HepG2 (cell line): ENCODE results near the gene DST. TPM values are rescaled to one million over a fixed set of nuclear protein-coding genes. Genes with fewer than 3 reads are reported as not detected.
A peak's percentile ranks its signal among the peaks of the same experiment; 100 is the strongest.

Experiments used
- FOXA1 ChIP-seq, 2 experiments: fragments of 450-650 bp in 1 of 2; sonication (generic) in 1 of 2; formaldehyde crosslinking in 1 of 2; IDR thresholded peaks; 2 replicates each; pipeline versions ENCODE4 v1.4.0 to v1.6.1; 2016 to 2020; ENCODE audit warnings: missing genetic modification reagents in 1 of 2
- GPBP1L1 ChIP-seq: sonication (generic); formaldehyde crosslinking; IDR thresholded peaks from 2 replicates; pipeline ENCODE4 v1.5.0; 2020; ENCODE audit warnings: mild to moderate bottlenecking, missing genetic modification reagents
- HES4 ChIP-seq: sonication (generic); formaldehyde crosslinking; IDR thresholded peaks from 2 replicates; pipeline ENCODE4 v1.9.0; 2021; ENCODE audit warnings: mild to moderate bottlenecking, missing genetic modification reagents, borderline replicate concordance
- IRF9 ChIP-seq: sonication (generic); formaldehyde crosslinking; IDR thresholded peaks from 2 replicates; pipeline ENCODE4 v1.8.0; 2022; ENCODE audit warnings: missing genetic modification reagents, mild to moderate bottlenecking, borderline replicate concordance
- KMT2B ChIP-seq: IDR thresholded peaks from 2 replicates; pipeline ENCODE4 v1.6.1; 2016; ENCODE audit warnings: missing genetic modification reagents, missing compliant biosample characterization
- MLLT10 ChIP-seq: sonication (generic); formaldehyde crosslinking; IDR thresholded peaks from 2 replicates; pipeline ENCODE4 v1.4.0; 2020; ENCODE audit warnings: missing genetic modification reagents
- NCOA2 ChIP-seq: sonication (generic); formaldehyde crosslinking; IDR thresholded peaks from 2 replicates; pipeline ENCODE4 v1.8.0; 2022; ENCODE audit warnings: inconsistent platforms
- PCBP2 ChIP-seq: fragments of 200-400 bp; formaldehyde crosslinking; optimal IDR thresholded peaks from 2 replicates; pipeline ENCODE3; 2018; ENCODE audit warnings: low read length, low read depth; ENCODE audit not compliant: poor library complexity, severe bottlenecking
- POLR2A ChIP-seq, 2 experiments: IDR thresholded peaks; 2 replicates each; pipeline ENCODE4 v1.6.1; 2011; ENCODE audit warnings: low read depth in 2 of 2, low read length in 2 of 2, mild to moderate bottlenecking in 1 of 2, moderate library complexity in 1 of 2; ENCODE audit not compliant: insufficient read depth in 1 of 2
- SPEN ChIP-seq: sonication (generic); formaldehyde crosslinking; IDR thresholded peaks from 2 replicates; pipeline ENCODE4 v1.5.1; 2020; ENCODE audit warnings: low read depth, mild to moderate bottlenecking, missing genetic modification reagents
- TP53 ChIP-seq: sonication (generic); formaldehyde crosslinking; conservative IDR thresholded peaks from 2 replicates; pipeline ENCODE4 v1.4.0; 2020; ENCODE audit warnings: missing genetic modification reagents
- ZBTB49 ChIP-seq: sonication (generic); formaldehyde crosslinking; IDR thresholded peaks from 2 replicates; pipeline ENCODE4 v1.4.0; 2020; ENCODE audit warnings: missing genetic modification reagents, borderline replicate concordance
- ZFY ChIP-seq: sonication (generic); formaldehyde crosslinking; IDR thresholded peaks from 2 replicates; pipeline ENCODE4 v1.4.0; 2020; ENCODE audit warnings: missing genetic modification reagents
- ZMAT5 ChIP-seq: sonication (generic); formaldehyde crosslinking; IDR thresholded peaks from 2 replicates; pipeline ENCODE4 v1.5.0; 2020; ENCODE audit warnings: mild to moderate bottlenecking, low read depth, missing genetic modification reagents, borderline replicate concordance
- ZNF124 ChIP-seq: sonication (generic); formaldehyde crosslinking; IDR thresholded peaks from 2 replicates; pipeline ENCODE4 v1.4.0; 2020; ENCODE audit warnings: missing genetic modification reagents
- ZNF225 ChIP-seq: sonication (generic); formaldehyde crosslinking; IDR thresholded peaks from 2 replicates; pipeline ENCODE4 v1.4.0; 2020; ENCODE audit warnings: mild to moderate bottlenecking, missing genetic modification reagents
- ZNF44 ChIP-seq: sonication (generic); formaldehyde crosslinking; IDR thresholded peaks from 2 replicates; pipeline ENCODE4 v1.5.1; 2020; ENCODE audit warnings: mild to moderate bottlenecking, missing genetic modification reagents
- ZNF674 ChIP-seq: sonication (generic); formaldehyde crosslinking; IDR thresholded peaks from 2 replicates; pipeline ENCODE4 v1.5.0; 2020; ENCODE audit warnings: low read depth, mild to moderate bottlenecking, missing genetic modification reagents
- ZNF800 ChIP-seq: sonication (generic); formaldehyde crosslinking; IDR thresholded peaks from 2 replicates; pipeline ENCODE4 v1.4.0; 2020; ENCODE audit warnings: missing genetic modification reagents
- ZSCAN20 ChIP-seq: sonication (generic); formaldehyde crosslinking; IDR thresholded peaks from 2 replicates; pipeline ENCODE4 v1.4.0; 2020; ENCODE audit warnings: missing genetic modification reagents, mild to moderate bottlenecking, borderline replicate concordance
- ZSCAN25 ChIP-seq: sonication (generic); formaldehyde crosslinking; IDR thresholded peaks from 2 replicates; pipeline ENCODE4 v1.8.0; 2022; ENCODE audit warnings: mild to moderate bottlenecking, missing genetic modification reagents
- ZSCAN30 ChIP-seq: sonication (generic); formaldehyde crosslinking; IDR thresholded peaks from 2 replicates; pipeline ENCODE4 v1.5.0; 2020; ENCODE audit warnings: mild to moderate bottlenecking, missing genetic modification reagents
- polyA plus RNA-seq, 8 experiments: library from polyadenylated mRNA; depleted of rRNA in 3 of 8; stranded (reverse) in 7 of 8; unstranded in 1 of 8; fragments of >200 nt; fragmentation: Illumina TruSeq in 4 of 8; extraction: Trizol in 4 of 8; gene quantifications; 2 replicates each; pipeline versions ENCODE4 v1.2.1 to v1.2.3, GENCODE V29; 2011 to 2016; ENCODE audit warnings: low read depth in 4 of 8, missing spikeins in 1 of 8, mixed read lengths in 1 of 8; ENCODE audit not compliant: insufficient read depth in 1 of 8
- total RNA-seq, 5 experiments: library from RNA; depleted of rRNA; stranded (reverse); fragments of >200 nt; fragmentation: Illumina TruSeq; extraction: Trizol; gene quantifications; 2 replicates each; pipeline ENCODE4 v1.2.3, GENCODE V29; 2016; ENCODE audit warnings: low read depth in 1 of 5

DST gene
- total and polyA plus RNA-seq, 2 of the 13 experiments (the other 11 are each of a cell fraction or from before 2014, with no cell fraction given), result 64.4 to 89.0 TPM

DNA sequence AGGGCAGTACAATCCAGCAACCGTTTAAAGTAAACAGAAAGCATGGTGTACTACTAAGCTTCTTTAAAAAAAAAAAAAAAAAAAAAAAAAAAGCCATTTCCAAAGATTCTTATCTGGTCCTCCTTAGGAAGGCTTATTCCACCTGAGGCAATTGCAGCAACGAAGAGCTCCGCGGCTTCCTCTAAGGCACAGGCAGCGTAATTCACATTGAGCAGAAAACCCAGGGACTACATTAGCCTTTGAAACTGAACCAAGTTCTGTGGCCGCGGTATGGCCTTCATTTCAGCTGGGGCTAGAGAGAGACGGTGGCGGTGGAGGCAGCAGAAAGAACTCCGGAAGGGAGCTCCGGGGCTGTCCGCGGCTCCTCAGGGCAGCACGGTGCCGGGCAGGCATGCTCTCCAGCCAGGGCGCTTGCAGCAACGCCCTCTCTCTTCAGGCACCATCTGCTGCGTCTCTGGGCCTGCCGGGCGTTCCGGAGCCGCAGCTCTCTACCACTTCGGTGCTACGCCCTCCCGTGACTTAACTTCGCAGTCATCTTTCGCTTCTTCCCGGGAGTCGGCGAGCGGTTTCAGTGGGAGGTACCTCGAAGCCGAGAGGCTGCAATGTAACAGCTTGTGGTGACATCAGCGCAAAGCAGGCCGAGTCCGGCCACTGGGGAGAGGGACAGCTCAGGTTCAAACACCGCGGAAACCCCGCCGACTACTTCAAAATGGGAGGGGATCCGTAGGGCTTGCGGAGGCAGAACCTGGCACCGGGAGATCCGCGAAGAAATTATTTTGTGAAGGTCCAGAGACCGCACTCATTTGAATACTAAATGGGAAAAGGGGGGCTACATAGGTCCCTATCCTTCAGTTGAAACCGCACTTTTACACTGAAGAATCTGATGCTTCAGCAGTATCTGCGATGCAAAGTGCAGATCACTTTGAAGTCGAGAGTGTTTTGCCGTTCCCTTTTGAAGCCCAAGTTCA lies 100.0 kb downstream of the DST start (continued):
- TF ChIP-seq HES4 (CRISPR knock-in tag), result 0 out of 2 replicates have a peak, but pooled peaks have one; percentile 18
- no peak for TF ChIP-seq GPBP1L1 (CRISPR knock-in tag)
- peak; percentile 90 for TF ChIP-seq KMT2B (CRISPR knock-in tag)
- TF ChIP-seq SPEN, result peak; percentile 88
- TF ChIP-seq MLLT10 (CRISPR knock-in tag), result no peak
- TF ChIP-seq TP53 (CRISPR knock-in tag), result no peak
- TF ChIP-seq ZNF800 (CRISPR knock-in tag), result peak; percentile 72; the same call in 1 of the 2 replicates
- TF ChIP-seq IRF9 (CRISPR knock-in tag), result peak; percentile 97
- TF ChIP-seq ZNF124 (CRISPR knock-in tag), result peak; percentile 93; the same call in 1 of the 2 replicates
- TF ChIP-seq ZSCAN25 (CRISPR knock-in tag), result peak; percentile 77; the same call in 1 of the 2 replicates
- TF ChIP-seq POLR2A (IDR thresholded peaks at IDR 0.05; ENCODE audit: insufficient read depth in 1 of 2, low read depth in 2 of 2, low read length in 2 of 2), result peak; percentile 82 to 96
- TF ChIP-seq ZSCAN20, result no peak; the same call in 1 of the 2 replicates
- TF ChIP-seq ZBTB49 (CRISPR knock-in tag), result no peak
- TF ChIP-seq PCBP2, result no peak
- peak; percentile 96; the same call in 1 of the 2 replicates for TF ChIP-seq ZNF44 (CRISPR knock-in tag)
- no peak for TF ChIP-seq ZNF674
- no peak for TF ChIP-seq ZSCAN30
- TF ChIP-seq NCOA2 (CRISPR knock-in tag), result peak; percentile 34; the same call in 1 of the 2 replicates
- no peak for TF ChIP-seq FOXA1 (IDR thresholded peaks at IDR 0.05)
- TF ChIP-seq FOXA1 (CRISPR knock-in tag; IDR thresholded peaks at IDR 0.05), result peak; percentile 80
- TF ChIP-seq ZNF225 (CRISPR knock-in tag), result no peak; the same call in 1 of the 2 replicates
- TF ChIP-seq ZFY (CRISPR knock-in tag), result peak; percentile 89
- no peak for TF ChIP-seq ZMAT5 (CRISPR knock-in tag)
